Rectal smooth muscle tissue (tissue), 1 donor: ENCODE data around the gene P2RY14.
"Not testable (repeated sequence)": the region's sequence is repeated elsewhere in the genome, so short reads cannot be mapped to it uniquely, and the experiment has no call there.

Source experiments
- H3K27ac ChIP-seq: one replicate; pipeline ENCODE4 v1.7.0; 2013; ENCODE audit warnings: low read depth, low read length, inconsistent platforms
- H3K27me3 ChIP-seq: one replicate; pipeline ENCODE4 v1.7.0; 2013; ENCODE audit warnings: low read length; ENCODE audit not compliant: control insufficient read depth, insufficient read depth
- H3K36me3 ChIP-seq: one replicate; pipeline ENCODE4 v1.7.0; 2013; ENCODE audit warnings: low read length; ENCODE audit not compliant: control insufficient read depth, insufficient read depth
- H3K4me1 ChIP-seq: one replicate; pipeline ENCODE4 v1.7.0; 2013; ENCODE audit warnings: low read length; ENCODE audit not compliant: control insufficient read depth, insufficient read depth
- H3K4me3 ChIP-seq: one replicate; pipeline ENCODE4 v1.7.0; 2013; ENCODE audit warnings: low read length
- H3K9ac ChIP-seq: one replicate; pipeline ENCODE4 v1.7.0; 2013; ENCODE audit warnings: low read length

The P2RY14 gene

GRCh38 chr3:151178208-151178845, 100.0 kb downstream of the P2RY14 start:
- H3K4me3 ChIP-seq = no peak overlapping the region
- H3K27ac ChIP-seq = no peak overlapping the region
- no peaks in the 10 kb centered on the region for H3K27me3 ChIP-seq
- no peaks in the 10 kb centered on the region for H3K36me3 ChIP-seq
- H3K4me1 ChIP-seq = no peaks in the 10 kb centered on the region
- no peak overlapping the region for H3K9ac ChIP-seq

GRCh38 chr3:151175952-151176351, 102.4 kb downstream of the P2RY14 start:
- Histone ChIP-seq H3K27me3 (no peaks in the 10 kb centered on the region), H3K4me3 (no peak overlapping the region), H3K4me1 (no peaks in the 10 kb centered on the region), H3K9ac (no peak overlapping the region), H3K36me3 (no peaks in the 10 kb centered on the region), H3K27ac (no peak overlapping the region)

GRCh38 chr3:151174351-151174750, 104.0 kb downstream of the P2RY14 start:
- no peaks in the 10 kb centered on the region for H3K36me3 ChIP-seq
- no peak overlapping the region for H3K27ac ChIP-seq
- H3K4me1 ChIP-seq = no peaks in the 10 kb centered on the region
- no peak overlapping the region for H3K9ac ChIP-seq
- no peak overlapping the region for H3K4me3 ChIP-seq
- H3K27me3 ChIP-seq = no peaks in the 10 kb centered on the region

GRCh38 chr3:151171145-151171757, 107.1 kb downstream of the P2RY14 start:
- H3K27ac ChIP-seq = peak overlapping the region; percentile 45
- no peaks in the 10 kb centered on the region for H3K27me3 ChIP-seq
- no peak overlapping the region for H3K4me3 ChIP-seq
- no peak overlapping the region for H3K9ac ChIP-seq
- H3K4me1 ChIP-seq = no peaks in the 10 kb centered on the region
- H3K36me3 ChIP-seq = no peaks in the 10 kb centered on the region

- not testable (repeated sequence) for H3K9ac ChIP-seq, H3K27me3 ChIP-seq, H3K4me1 ChIP-seq, H3K36me3 ChIP-seq, H3K4me3 ChIP-seq
- peak overlapping the region; percentile 45 for H3K27ac ChIP-seq
These were observed 108.2 kb downstream of the P2RY14 start for GRCh38 chr3:151169948-151170679.

GRCh38 chr3:151169262-151169947, 108.9 kb downstream of the P2RY14 start:
- H3K4me3 ChIP-seq = no peak overlapping the region
- H3K27me3 ChIP-seq = no peaks in the 10 kb centered on the region
- no peak overlapping the region for H3K9ac ChIP-seq
- no peaks in the 10 kb centered on the region for H3K36me3 ChIP-seq
- H3K27ac ChIP-seq = no peak overlapping the region
- H3K4me1 ChIP-seq = no peaks in the 10 kb centered on the region

GRCh38 chr3:151168269-151169094, 109.9 kb downstream of the P2RY14 start:
- Histone ChIP-seq H3K9ac (no peak overlapping the region), H3K36me3 (no peaks in the 10 kb centered on the region), H3K27ac (no peak overlapping the region), H3K27me3 (no peaks in the 10 kb centered on the region), H3K4me1 (no peaks in the 10 kb centered on the region), H3K4me3 (no peak overlapping the region)

GRCh38 chr3:151166161-151166560, 112.2 kb downstream of the P2RY14 start:
- H3K27ac ChIP-seq = no peak overlapping the region
- no peaks in the 10 kb centered on the region for H3K36me3 ChIP-seq
- H3K4me1 ChIP-seq = no peaks in the 10 kb centered on the region
- no peak overlapping the region for H3K9ac ChIP-seq
- H3K4me3 ChIP-seq = no peak overlapping the region
- H3K27me3 ChIP-seq = no peaks in the 10 kb centered on the region

GRCh38 chr3:151165226-151165625, 113.1 kb downstream of the P2RY14 start:
- Histone ChIP-seq H3K4me1 (no peaks in the 10 kb centered on the region), H3K36me3 (no peaks in the 10 kb centered on the region), H3K4me3 (no peak overlapping the region), H3K27ac (no peak overlapping the region), H3K9ac (no peak overlapping the region), H3K27me3 (no peaks in the 10 kb centered on the region)
